ENCODE data around the gene CASTOR2. TPM values are rescaled to one million over a fixed set of nuclear protein-coding genes. Genes with fewer than 3 reads are reported as not detected.
"Not testable (repeated sequence)": the region's sequence is repeated elsewhere in the genome, so short reads cannot be mapped to it uniquely, and the experiment has no call there.

The CASTOR2 gene
- total and polyA plus RNA-seq, 9 donors: 7.7 to 13.0 (median 9.8) TPM

GRCh38 chr7:74953774-74954173 lies 10.7 kb upstream of the CASTOR2 start:
- H3K27me3 ChIP-seq (ENCODE audit: control insufficient read depth, insufficient read depth, low read length): not testable (repeated sequence)

DNA sequence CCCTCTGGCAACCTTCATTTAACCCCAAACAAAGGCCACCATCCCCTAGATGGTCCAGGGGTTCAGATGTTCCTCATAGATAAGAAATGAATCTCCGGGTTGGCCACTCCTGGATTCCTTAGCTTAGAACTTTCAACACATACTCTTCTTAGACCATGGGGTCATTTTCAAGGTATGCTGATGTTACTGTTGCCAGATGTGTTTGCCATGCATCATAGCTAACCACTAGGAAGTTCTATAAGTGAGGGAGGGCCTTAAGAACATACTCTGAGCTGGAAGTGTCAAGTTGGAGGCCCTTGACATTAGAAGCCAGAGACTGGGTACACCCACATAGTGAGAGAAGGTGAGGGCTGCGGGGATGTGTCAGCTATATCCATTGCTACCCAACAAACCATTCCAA lies 6.2 kb upstream of the CASTOR2 start:
- not testable (repeated sequence) for H3K9me3 ChIP-seq (replicated peaks; ENCODE audit: control insufficient read depth, low read depth, low read length); H3K27ac ChIP-seq (ENCODE audit: low read length); H3K4me3 ChIP-seq (ENCODE audit: low read length); H3K36me3 ChIP-seq (ENCODE audit: control insufficient read depth, insufficient read depth, low read length); H3K4me1 ChIP-seq (ENCODE audit: control insufficient read depth, insufficient read depth, low read length); H3K27me3 ChIP-seq (ENCODE audit: control insufficient read depth, insufficient read depth, low read length); DNase-seq
- WGBS (ENCODE audit: insufficient coverage): no CpG with 5 or more reads among the region's 2 CpGs

More at GRCh38 chr7:74953774-74954173, 10.7 kb upstream of the CASTOR2 start:
- H3K4me3 ChIP-seq (ENCODE audit: low read length); DNase-seq; H3K9me3 ChIP-seq (replicated peaks; ENCODE audit: control insufficient read depth, low read depth, low read length); H3K36me3 ChIP-seq (ENCODE audit: control insufficient read depth, insufficient read depth, low read length); H3K27ac ChIP-seq (ENCODE audit: low read length); H3K4me1 ChIP-seq (ENCODE audit: control insufficient read depth, insufficient read depth, low read length): not testable (repeated sequence)
- WGBS (ENCODE audit: insufficient coverage): no CpG with 5 or more reads among the region's 8 CpGs

- WGBS (ENCODE audit: insufficient coverage): 17% methylated on average over 1 of the region's 32 CpGs
- H3K4me1 ChIP-seq (ENCODE audit: control insufficient read depth, insufficient read depth, low read length); DNase-seq; H3K36me3 ChIP-seq (ENCODE audit: control insufficient read depth, insufficient read depth, low read length); H3K9me3 ChIP-seq (replicated peaks; ENCODE audit: control insufficient read depth, low read depth, low read length); H3K27ac ChIP-seq (ENCODE audit: low read length); H3K27me3 ChIP-seq (ENCODE audit: control insufficient read depth, insufficient read depth, low read length): not testable (repeated sequence)
- peak overlapping the region; percentile 19 for H3K4me3 ChIP-seq (ENCODE audit: low read length)
These were observed 598 bp upstream of the CASTOR2 start for GRCh38 chr7:74963704-74964510.

DNA sequence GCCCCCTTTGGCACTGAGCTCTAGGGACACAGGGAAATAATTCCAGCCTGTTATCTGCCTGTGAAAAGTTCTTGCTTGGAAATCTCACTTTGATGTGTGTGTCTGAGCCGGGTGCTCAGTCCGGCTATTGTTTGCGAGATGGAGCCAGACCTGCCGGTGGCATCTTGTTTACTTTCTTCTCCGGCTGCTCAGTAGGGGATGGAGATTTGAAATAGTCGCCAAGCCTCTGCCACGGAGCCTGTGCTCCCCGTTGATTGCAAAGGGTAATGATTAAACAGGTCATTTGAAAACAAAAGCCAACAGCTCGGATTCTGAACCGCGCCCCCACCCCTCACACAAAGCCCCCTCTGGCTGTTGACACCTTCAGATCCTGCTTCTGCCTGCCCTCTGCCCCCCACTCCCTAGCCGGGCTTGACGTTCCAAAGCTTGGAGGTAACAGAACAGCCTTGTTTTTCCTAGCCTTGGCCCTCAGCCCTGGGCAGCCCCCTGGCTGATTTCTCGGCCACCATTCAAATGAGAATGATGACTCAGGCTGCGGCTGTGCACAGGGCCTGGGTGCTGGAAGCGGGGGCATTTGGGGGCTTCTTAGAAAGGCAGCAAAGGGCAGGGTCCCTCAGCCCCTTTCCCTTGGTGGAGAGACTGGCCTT lies 1.8 kb downstream of the CASTOR2 start:
- not testable (repeated sequence) for H3K4me3 ChIP-seq (ENCODE audit: low read length); H3K9me3 ChIP-seq (replicated peaks; ENCODE audit: control insufficient read depth, low read depth, low read length); H3K27ac ChIP-seq (ENCODE audit: low read length); H3K27me3 ChIP-seq (ENCODE audit: control insufficient read depth, insufficient read depth, low read length); DNase-seq; H3K4me1 ChIP-seq (ENCODE audit: control insufficient read depth, insufficient read depth, low read length); H3K36me3 ChIP-seq (ENCODE audit: control insufficient read depth, insufficient read depth, low read length)
- WGBS (ENCODE audit: insufficient coverage): no CpG with 5 or more reads among the region's 16 CpGs

DNA sequence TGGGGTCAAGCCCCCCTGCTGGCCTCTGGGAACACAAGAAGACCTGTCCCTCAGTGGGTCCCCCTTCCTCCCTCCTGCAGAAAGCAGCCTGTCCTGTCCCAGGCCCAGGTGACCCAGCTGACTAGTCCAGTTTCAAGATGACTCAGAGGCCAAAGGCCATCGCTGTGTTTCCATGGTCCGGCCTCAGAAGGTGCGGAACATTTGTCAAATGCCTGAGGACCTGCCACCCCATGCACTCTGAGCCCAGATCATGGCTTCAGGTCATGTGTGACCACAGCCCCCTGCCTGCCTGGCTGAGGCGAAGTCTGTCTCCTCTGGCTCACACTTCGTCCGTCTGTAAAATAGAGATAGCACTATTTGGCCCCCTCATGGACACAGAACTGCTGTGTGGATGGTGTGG lies 2.4 kb downstream of the CASTOR2 start:
- not testable (repeated sequence) for H3K27me3 ChIP-seq (ENCODE audit: control insufficient read depth, insufficient read depth, low read length); H3K9me3 ChIP-seq (replicated peaks; ENCODE audit: control insufficient read depth, low read depth, low read length); H3K4me3 ChIP-seq (ENCODE audit: low read length); DNase-seq; H3K4me1 ChIP-seq (ENCODE audit: control insufficient read depth, insufficient read depth, low read length); H3K27ac ChIP-seq (ENCODE audit: low read length); H3K36me3 ChIP-seq (ENCODE audit: control insufficient read depth, insufficient read depth, low read length)
- WGBS (ENCODE audit: insufficient coverage): no CpG with 5 or more reads among the region's 6 CpGs

- not testable (repeated sequence) for H3K36me3 ChIP-seq (ENCODE audit: control insufficient read depth, insufficient read depth, low read length); H3K4me3 ChIP-seq (ENCODE audit: low read length); H3K27me3 ChIP-seq (ENCODE audit: control insufficient read depth, insufficient read depth, low read length); H3K27ac ChIP-seq (ENCODE audit: low read length); H3K9me3 ChIP-seq (replicated peaks; ENCODE audit: control insufficient read depth, low read depth, low read length); DNase-seq; H3K4me1 ChIP-seq (ENCODE audit: control insufficient read depth, insufficient read depth, low read length)
- WGBS (ENCODE audit: insufficient coverage): no CpG with 5 or more reads among the region's 4 CpGs
These were observed 6.9 kb downstream of the CASTOR2 start for GRCh38 chr7:74971431-74971830.

- WGBS (ENCODE audit: insufficient coverage): no CpG with 5 or more reads among the region's 7 CpGs
- DNase-seq: not testable (repeated sequence)
These were observed 7.9 kb downstream of the CASTOR2 start for GRCh38 chr7:74972377-74972776.

DNA sequence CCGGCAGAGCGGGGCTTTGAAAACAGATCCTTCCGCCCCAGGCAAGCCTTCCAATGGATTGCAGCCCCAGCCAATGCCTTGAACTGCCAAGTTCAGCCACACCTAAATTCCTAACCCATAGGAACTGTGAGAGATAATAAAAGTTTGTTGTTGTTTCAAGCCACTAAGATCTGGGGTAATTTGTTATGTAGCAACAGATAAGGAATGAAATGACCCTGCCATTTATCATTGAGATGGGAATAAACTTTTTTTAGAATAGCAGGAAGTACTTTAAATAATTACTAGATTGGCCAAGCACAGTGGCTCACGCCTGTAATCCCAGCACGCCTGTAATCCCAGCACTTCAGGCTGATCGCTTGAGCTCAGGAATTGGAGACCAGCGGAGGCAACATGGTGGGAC lies 11.5 kb downstream of the CASTOR2 start:
- not testable (repeated sequence) for H3K27ac ChIP-seq (ENCODE audit: low read length); H3K9me3 ChIP-seq (replicated peaks; ENCODE audit: control insufficient read depth, low read depth, low read length); DNase-seq; H3K36me3 ChIP-seq (ENCODE audit: control insufficient read depth, insufficient read depth, low read length); H3K27me3 ChIP-seq (ENCODE audit: control insufficient read depth, insufficient read depth, low read length); H3K4me1 ChIP-seq (ENCODE audit: control insufficient read depth, insufficient read depth, low read length); H3K4me3 ChIP-seq (ENCODE audit: low read length)
- no CpG with 5 or more reads among the region's 7 CpGs for WGBS (ENCODE audit: insufficient coverage)

More at GRCh38 chr7:74972377-74972776, 7.9 kb downstream of the CASTOR2 start:
- not testable (repeated sequence) for H3K27me3 ChIP-seq (ENCODE audit: control insufficient read depth, insufficient read depth, low read length); H3K4me1 ChIP-seq (ENCODE audit: control insufficient read depth, insufficient read depth, low read length); H3K4me3 ChIP-seq (ENCODE audit: low read length); H3K36me3 ChIP-seq (ENCODE audit: control insufficient read depth, insufficient read depth, low read length); H3K27ac ChIP-seq (ENCODE audit: low read length); H3K9me3 ChIP-seq (replicated peaks; ENCODE audit: control insufficient read depth, low read depth, low read length)

DNA sequence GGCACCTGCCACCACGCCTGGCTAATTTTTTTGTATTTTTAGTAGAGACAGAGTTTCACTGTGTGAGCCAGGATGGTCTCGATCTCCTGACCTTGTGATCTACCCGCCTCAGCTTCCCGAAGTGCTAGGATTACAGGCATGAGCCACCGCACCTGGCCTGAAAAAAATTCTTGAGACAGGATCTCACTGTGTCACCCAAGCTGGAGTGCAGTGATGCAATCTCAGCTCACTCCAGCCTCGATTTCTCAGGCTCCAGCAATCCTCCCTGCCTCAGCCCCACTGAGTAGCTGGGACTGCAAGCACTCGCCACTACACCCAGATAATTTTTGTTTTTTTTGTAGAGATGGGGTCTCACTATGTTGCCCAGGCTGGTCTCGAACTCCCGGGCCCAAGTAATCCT lies 13.0 kb downstream of the CASTOR2 start:
- no CpG with 5 or more reads among the region's 9 CpGs for WGBS (ENCODE audit: insufficient coverage)
- H3K27ac ChIP-seq (ENCODE audit: low read length); H3K4me1 ChIP-seq (ENCODE audit: control insufficient read depth, insufficient read depth, low read length); DNase-seq; H3K27me3 ChIP-seq (ENCODE audit: control insufficient read depth, insufficient read depth, low read length); H3K4me3 ChIP-seq (ENCODE audit: low read length); H3K36me3 ChIP-seq (ENCODE audit: control insufficient read depth, insufficient read depth, low read length); H3K9me3 ChIP-seq (replicated peaks; ENCODE audit: control insufficient read depth, low read depth, low read length): not testable (repeated sequence)

GRCh38 chr7:74988436-74988835 lies 23.9 kb downstream of the CASTOR2 start:
- WGBS (ENCODE audit: insufficient coverage): 93% methylated on average over 5 of the region's 9 CpGs
- H3K27ac ChIP-seq (ENCODE audit: low read length); H3K36me3 ChIP-seq (ENCODE audit: control insufficient read depth, insufficient read depth, low read length); H3K9me3 ChIP-seq (replicated peaks; ENCODE audit: control insufficient read depth, low read depth, low read length); H3K27me3 ChIP-seq (ENCODE audit: control insufficient read depth, insufficient read depth, low read length); DNase-seq; H3K4me1 ChIP-seq (ENCODE audit: control insufficient read depth, insufficient read depth, low read length); H3K4me3 ChIP-seq (ENCODE audit: low read length): not testable (repeated sequence)

Data from muscle of leg (tissue), 11 donors.